BJ (cell line): ENCODE results near the gene C2orf76. TPM values are rescaled to one million over a fixed set of nuclear protein-coding genes. Genes with fewer than 3 reads are reported as not detected.
"Not testable (repeated sequence)": the region's sequence is repeated elsewhere in the genome, so short reads cannot be mapped to it uniquely, and the experiment has no call there.

Experiments
- CTCF ChIA-PET: fragments of 350-600 bp; formaldehyde crosslinking; extraction: SDS; loops from one replicate; lab custom pipeline; 2021; ENCODE audit warnings: antibody characterized with exemption, inconsistent platforms; lab: Yijun Ruan, JAX
- POLR2A ChIA-PET: fragments of 300-600 bp; sonication (Branson Sonifier 250); formaldehyde crosslinking; extraction: SDS; loops from one replicate; lab custom pipeline; 2021; ENCODE audit warnings: antibody characterized with exemption; lab: Charles Lee
- DNase-seq: peaks from one replicate; pipeline ENCODE4 v3.0.0-alpha.2; 2011; ENCODE audit warnings: low read depth
- H3K27me3 ChIP-seq: 2 replicates; pipeline ENCODE4 v1.6.0; 2011; ENCODE audit warnings: low read length; ENCODE audit not compliant: control insufficient read depth, insufficient read depth
- H3K36me3 ChIP-seq: 2 replicates; pipeline ENCODE4 v1.5.1; 2011; ENCODE audit warnings: low read length; ENCODE audit not compliant: control insufficient read depth, insufficient read depth
- H3K4me3 ChIP-seq: 2 replicates; pipeline ENCODE4 v1.5.1; 2011; ENCODE audit warnings: low read depth, mild to moderate bottlenecking, control low read depth, low read length
- polyA plus RNA-seq: library from polyadenylated mRNA; depleted of rRNA; stranded (reverse); fragments of >200 nt; gene quantifications from 2 replicates; pipeline ENCODE4 v1.2.3, GENCODE V29; 2011
- TF ChIP-seq, protein P1 (sequence below): IDR thresholded peaks from 2 replicates; pipeline ENCODE4 v1.5.1; 2011; ENCODE audit warnings: low read depth, mild to moderate bottlenecking, control low read depth, inconsistent platforms, low read length, moderate library complexity; ENCODE audit not compliant: insufficient read depth

C2orf76 gene
- polyA plus RNA-seq, 1 experiment: 7.0 TPM

DNA sequence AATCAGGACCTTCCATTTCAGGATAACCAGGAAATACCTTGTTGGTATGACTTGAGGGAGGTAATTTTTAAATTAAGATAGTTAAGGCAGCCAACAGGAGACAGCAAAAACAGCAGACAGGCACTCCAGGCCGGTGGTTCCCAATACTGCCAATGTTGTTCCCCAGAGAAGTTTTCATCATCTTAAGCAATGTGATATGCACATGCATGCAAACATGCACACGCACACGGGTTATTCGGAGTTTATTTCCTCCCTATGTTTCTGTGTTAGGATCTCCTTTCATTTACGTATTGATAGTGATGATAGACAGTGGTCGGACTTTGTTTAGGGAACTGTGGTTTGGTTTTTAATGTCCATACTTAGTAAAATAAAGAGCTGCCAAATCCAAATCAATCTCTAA is 87.7 kb downstream of the C2orf76 start:
- DNase-seq: no peak
- no peaks in the 10 kb centered on the region for H3K36me3 ChIP-seq
- POLR2A ChIA-PET: no interaction called here
- H3K27me3 ChIP-seq: no peaks in the 10 kb centered on the region; the same call in 1 of the 2 replicates
- TF ChIP-seq, protein P1, sequence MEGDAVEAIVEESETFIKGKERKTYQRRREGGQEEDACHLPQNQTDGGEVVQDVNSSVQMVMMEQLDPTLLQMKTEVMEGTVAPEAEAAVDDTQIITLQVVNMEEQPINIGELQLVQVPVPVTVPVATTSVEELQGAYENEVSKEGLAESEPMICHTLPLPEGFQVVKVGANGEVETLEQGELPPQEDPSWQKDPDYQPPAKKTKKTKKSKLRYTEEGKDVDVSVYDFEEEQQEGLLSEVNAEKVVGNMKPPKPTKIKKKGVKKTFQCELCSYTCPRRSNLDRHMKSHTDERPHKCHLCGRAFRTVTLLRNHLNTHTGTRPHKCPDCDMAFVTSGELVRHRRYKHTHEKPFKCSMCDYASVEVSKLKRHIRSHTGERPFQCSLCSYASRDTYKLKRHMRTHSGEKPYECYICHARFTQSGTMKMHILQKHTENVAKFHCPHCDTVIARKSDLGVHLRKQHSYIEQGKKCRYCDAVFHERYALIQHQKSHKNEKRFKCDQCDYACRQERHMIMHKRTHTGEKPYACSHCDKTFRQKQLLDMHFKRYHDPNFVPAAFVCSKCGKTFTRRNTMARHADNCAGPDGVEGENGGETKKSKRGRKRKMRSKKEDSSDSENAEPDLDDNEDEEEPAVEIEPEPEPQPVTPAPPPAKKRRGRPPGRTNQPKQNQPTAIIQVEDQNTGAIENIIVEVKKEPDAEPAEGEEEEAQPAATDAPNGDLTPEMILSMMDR: no peak
- H3K4me3 ChIP-seq: no peak overlapping the region
- CTCF ChIA-PET: interaction anchor here (1.2 to 2.7 kb wide), 4 partner anchors 10 to 267 kb away, joined by 3 to 5 read pairs (median 4); no protein-coding TSS in a partner anchor

DNA sequence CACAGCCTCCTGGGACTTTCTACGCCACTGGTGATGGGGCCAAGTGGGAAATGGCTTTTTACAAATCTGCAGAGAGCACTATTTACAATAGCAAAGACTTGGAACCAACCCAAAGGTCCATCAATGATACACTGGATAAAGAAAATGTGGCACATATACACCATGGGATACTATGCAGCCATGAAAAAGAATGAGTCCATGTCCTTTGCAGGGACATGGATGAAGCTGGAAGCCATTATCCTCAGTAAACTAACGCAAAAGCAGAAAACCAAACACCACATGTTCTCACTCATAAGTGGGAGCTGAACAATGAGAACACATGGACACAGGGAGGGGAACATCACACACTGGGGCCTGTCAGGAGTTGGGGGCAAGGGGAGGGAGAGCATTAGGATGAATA is 88.2 kb downstream of the C2orf76 start:
- CTCF ChIA-PET: interaction anchor here (1.2 to 2.7 kb wide), 2 partner anchors 11 to 58 kb away, joined by 3 to 5 read pairs; no protein-coding TSS in a partner anchor
- H3K27me3 ChIP-seq, DNase-seq, H3K36me3 ChIP-seq, H3K4me3 ChIP-seq, POLR2A ChIA-PET: not testable (repeated sequence)

DNA sequence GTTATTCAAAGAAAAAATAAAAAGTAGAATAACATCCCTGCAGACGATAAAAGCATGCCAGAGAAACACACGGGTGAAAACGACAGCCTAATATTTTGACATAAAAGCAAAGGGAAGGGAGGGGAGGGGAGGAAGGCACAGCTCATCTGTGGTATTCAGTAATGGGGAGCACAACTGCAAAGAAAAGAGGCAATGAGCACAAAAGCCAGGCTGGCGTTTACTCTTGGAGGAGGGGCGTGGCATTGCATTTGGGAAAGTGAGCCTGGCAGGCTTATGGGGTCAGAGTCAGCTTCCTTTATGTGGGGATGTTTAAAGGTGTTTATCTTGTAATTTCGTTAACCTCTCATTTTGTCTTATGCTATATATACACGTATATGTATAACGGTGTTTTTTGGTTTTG is 89.8 kb downstream of the C2orf76 start:
- H3K27me3 ChIP-seq: no peaks in the 10 kb centered on the region; the same call in 1 of the 2 replicates
- no peak overlapping the region for H3K4me3 ChIP-seq
- TF ChIP-seq, protein P1: no peak
- no peaks in the 10 kb centered on the region for H3K36me3 ChIP-seq
- ChIA-PET CTCF (interaction anchor here (1.1 to 1.4 kb wide), 2 partner anchors 10 to 12 kb away, joined by 3 read pairs; no protein-coding TSS in a partner anchor), POLR2A (no interaction called here)
- no peak for DNase-seq

DNA sequence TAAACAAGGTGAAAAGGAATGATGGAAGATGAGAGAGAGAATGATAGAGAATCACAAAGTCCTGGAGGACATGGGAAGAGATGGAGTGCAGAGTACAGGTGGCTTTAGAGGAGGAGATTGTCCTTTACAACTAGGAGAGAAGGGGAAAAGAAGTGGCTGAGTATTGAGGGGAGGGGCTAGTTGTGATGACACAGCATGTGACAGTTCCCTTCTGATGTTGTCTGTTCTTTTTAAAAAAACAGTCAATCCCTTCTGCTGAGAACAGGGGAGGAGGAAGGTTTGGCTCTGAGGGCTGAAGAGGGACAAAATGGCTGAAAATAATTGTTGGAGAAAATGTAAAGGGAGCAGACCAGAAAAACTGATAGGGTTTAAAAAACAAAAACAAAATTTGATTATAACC is 99.0 kb downstream of the C2orf76 start:
- Histone ChIP-seq H3K36me3 (no peaks in the 10 kb centered on the region), H3K4me3 (no peak overlapping the region), H3K27me3 (no peaks in the 10 kb centered on the region)
- POLR2A ChIA-PET: no interaction called here
- DNase-seq: no peak
- CTCF ChIA-PET: interaction anchor here (2.3 to 3.9 kb wide), 3 partner anchors 23 to 49 kb away, joined by 11 to 26 read pairs (median 18); no protein-coding TSS in a partner anchor
- TF ChIP-seq, protein P1: no peak

DNA sequence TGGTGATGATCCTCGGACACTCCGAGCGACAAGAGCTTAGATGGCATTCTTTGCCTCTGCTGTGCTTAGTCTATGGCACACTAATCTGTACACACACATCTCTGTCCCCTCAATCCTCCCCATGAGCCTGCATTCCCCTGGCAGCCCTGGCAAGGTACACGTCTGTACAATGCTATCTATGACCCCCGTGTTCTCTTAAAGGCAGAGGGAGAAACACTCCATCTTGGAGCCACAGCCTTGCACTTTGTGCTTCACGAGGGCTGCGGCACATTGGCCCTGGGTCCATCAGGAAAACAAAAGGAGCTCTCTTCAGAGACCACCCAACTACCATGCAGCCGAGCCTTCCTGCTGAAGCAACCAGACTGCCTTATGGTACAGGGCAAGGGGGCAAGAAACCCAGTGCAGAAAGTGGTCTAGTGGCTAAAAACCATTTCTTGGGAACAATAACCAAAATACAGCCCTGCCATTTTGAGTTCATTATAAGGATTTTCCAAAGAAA is 100.5 kb downstream of the C2orf76 start:
- TF ChIP-seq, protein P1: no peak
- CTCF ChIA-PET: interaction anchor here (0.6 to 3.9 kb wide), 15 partner anchors 11 to 384 kb away, joined by 3 to 26 read pairs (median 3); no protein-coding TSS in a partner anchor
- H3K36me3 ChIP-seq: no peaks in the 10 kb centered on the region
- H3K27me3 ChIP-seq: no peaks in the 10 kb centered on the region
- H3K4me3 ChIP-seq: no peak overlapping the region
- DNase-seq: no peak
- POLR2A ChIA-PET: no interaction called here
